ENCODE results near the gene P2RY8.

Gene P2RY8

GRCh38 chrX:1506916-1507315 is 30.1 kb downstream of the P2RY8 start:
- Histone ChIP-seq H4K20me1 (ENCODE audit: control insufficient read depth, insufficient read depth, low read depth, low read length) (0 out of 2 replicates have a peak, but pooled peaks cover 4% of the 10 kb centered on the region), H3K36me3 (ENCODE audit: control insufficient read depth, low read length) (peaks cover 76% of the 10 kb centered on the region), H3K27ac (ENCODE audit: low read depth, low read length) (peak overlapping the region; percentile 99), H3K4me3 (ENCODE audit: low read length) (peak overlapping the region; percentile 16; the same call in 1 of the 2 replicates), H3K4me2 (ENCODE audit: low read length) (peak overlapping the region; percentile 44), H3K9me2 (replicated peaks; ENCODE audit: control insufficient read depth, low read length) (no peaks in the 10 kb centered on the region), H3K4me1 (ENCODE audit: control insufficient read depth, low read length) (peaks cover 89% of the 10 kb centered on the region), H3F3A (ENCODE audit: control insufficient read depth, insufficient read depth) (peaks cover 49% of the 10 kb centered on the region), H3K27me3 (ENCODE audit: control insufficient read depth, low read length) (no peaks in the 10 kb centered on the region), H3K9me3 (ENCODE audit: control insufficient read depth, insufficient read depth, low read length) (no peaks in the 10 kb centered on the region), H3K79me2 (ENCODE audit: control insufficient read depth, low read length) (peaks cover 74% of the 10 kb centered on the region)
- TF ChIP-seq EZH2phosphoT487 (IDR thresholded peaks at IDR 0.05; ENCODE audit: borderline replicate concordance, low read length) (no peak), CTCF (IDR thresholded peaks at IDR 0.05; ENCODE audit: low read depth, low read length, poor library complexity, severe bottlenecking) (no peak)

DNA sequence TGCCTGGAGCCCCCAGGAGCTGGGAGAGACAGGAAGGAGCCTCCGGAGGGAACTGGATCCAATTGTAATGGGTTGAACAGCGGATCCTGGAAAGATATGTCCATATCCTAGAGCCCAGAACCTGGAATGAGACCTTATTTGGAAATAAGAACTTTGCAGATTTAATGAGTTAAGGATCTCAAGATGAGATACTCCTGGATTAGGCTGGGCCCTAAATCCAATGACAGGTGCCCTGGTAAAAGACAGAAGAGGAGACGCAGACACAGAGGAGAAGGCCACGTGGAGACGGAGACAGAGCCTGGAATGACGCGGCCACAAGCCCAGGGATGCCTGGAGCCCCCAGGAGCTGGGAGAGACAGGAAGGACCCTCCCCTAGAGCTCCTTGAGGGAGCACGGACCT is 34.1 kb downstream of the P2RY8 start:
- H3K9me3 ChIP-seq (ENCODE audit: control insufficient read depth, insufficient read depth, low read length) = no peaks in the 10 kb centered on the region
- peaks cover 77% of the 10 kb centered on the region for H3K79me2 ChIP-seq (ENCODE audit: control insufficient read depth, low read length)

DNA sequence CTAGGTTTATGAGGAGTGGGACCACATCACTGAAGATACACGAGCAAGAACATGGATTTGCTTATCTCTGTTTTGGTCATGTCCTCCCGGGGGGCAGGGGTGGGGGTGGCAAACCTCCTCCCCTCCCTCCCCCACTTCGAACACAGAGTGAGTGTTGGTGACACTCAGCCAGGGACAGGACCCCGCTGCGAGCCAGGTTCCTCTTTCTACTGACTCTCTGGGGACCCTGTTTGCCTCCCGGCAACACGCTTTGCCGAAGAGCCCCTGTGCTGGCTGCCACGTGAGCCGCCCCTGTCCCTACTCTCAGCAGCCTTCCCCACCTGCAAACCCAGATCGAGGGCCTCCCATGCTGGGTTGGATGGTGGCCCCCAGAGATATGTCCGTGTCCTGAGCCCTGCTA is 34.7 kb downstream of the P2RY8 start:
- peaks cover 77% of the 10 kb centered on the region for H3K79me2 ChIP-seq (ENCODE audit: control insufficient read depth, low read length)
- H3K27me3 ChIP-seq (ENCODE audit: control insufficient read depth, low read length) = no peaks in the 10 kb centered on the region
- H3K9me2 ChIP-seq (replicated peaks; ENCODE audit: control insufficient read depth, low read length) = no peaks in the 10 kb centered on the region
- peak overlapping the region; percentile 65 for H3K4me2 ChIP-seq (ENCODE audit: low read length)
- no peak for TF ChIP-seq CTCF (IDR thresholded peaks at IDR 0.05; ENCODE audit: low read depth, low read length, poor library complexity, severe bottlenecking)
- no peak for TF ChIP-seq EZH2phosphoT487 (IDR thresholded peaks at IDR 0.05; ENCODE audit: borderline replicate concordance, low read length)
- H3K27ac ChIP-seq (ENCODE audit: low read depth, low read length) = peak overlapping the region; percentile 99
- H3K9me3 ChIP-seq (ENCODE audit: control insufficient read depth, insufficient read depth, low read length) = no peaks in the 10 kb centered on the region
- H3F3A ChIP-seq (ENCODE audit: control insufficient read depth, insufficient read depth) = peaks cover 59% of the 10 kb centered on the region
- H3K36me3 ChIP-seq (ENCODE audit: control insufficient read depth, low read length) = peaks cover 75% of the 10 kb centered on the region
- H4K20me1 ChIP-seq (ENCODE audit: control insufficient read depth, insufficient read depth, low read depth, low read length) = no peaks in the 10 kb centered on the region
- H3K4me1 ChIP-seq (ENCODE audit: control insufficient read depth, low read length) = peaks cover 98% of the 10 kb centered on the region
- peak overlapping the region; percentile 45 for H3K4me3 ChIP-seq (ENCODE audit: low read length)

More for the DNA sequence above, 34.1 kb downstream of the P2RY8 start:
- Histone ChIP-seq H3K4me2 (ENCODE audit: low read length) (peak overlapping the region; percentile 65), H3K36me3 (ENCODE audit: control insufficient read depth, low read length) (peaks cover 75% of the 10 kb centered on the region), H4K20me1 (ENCODE audit: control insufficient read depth, insufficient read depth, low read depth, low read length) (no peaks in the 10 kb centered on the region), H3K27me3 (ENCODE audit: control insufficient read depth, low read length) (no peaks in the 10 kb centered on the region), H3K4me1 (ENCODE audit: control insufficient read depth, low read length) (peaks cover 98% of the 10 kb centered on the region), H3K4me3 (ENCODE audit: low read length) (peak overlapping the region; percentile 30), H3K27ac (ENCODE audit: low read depth, low read length) (peak overlapping the region; percentile 99), H3K9me2 (replicated peaks; ENCODE audit: control insufficient read depth, low read length) (no peaks in the 10 kb centered on the region), H3F3A (ENCODE audit: control insufficient read depth, insufficient read depth) (peaks cover 58% of the 10 kb centered on the region)
- no peak for TF ChIP-seq CTCF (IDR thresholded peaks at IDR 0.05; ENCODE audit: low read depth, low read length, poor library complexity, severe bottlenecking)
- TF ChIP-seq EZH2phosphoT487 (IDR thresholded peaks at IDR 0.05; ENCODE audit: borderline replicate concordance, low read length) = no peak

Measured in DOHH2 (cell line).